Transverse colon (tissue), 1 donor: Measurements from ENCODE around the gene SLC23A1.

Source experiments
- EP300 ChIP-seq: sonication (generic); formaldehyde crosslinking; IDR thresholded peaks from one replicate; pipeline ENCODE4 v1.6.1; 2017; ENCODE audit warnings: antibody characterized with exemption, low read depth
- POLR2A ChIP-seq: fragments of 450-650 bp; IDR thresholded peaks from one replicate; pipeline ENCODE4 v1.6.1; 2016; ENCODE audit warnings: antibody characterized with exemption, mild to moderate bottlenecking, moderate library complexity

DNA sequence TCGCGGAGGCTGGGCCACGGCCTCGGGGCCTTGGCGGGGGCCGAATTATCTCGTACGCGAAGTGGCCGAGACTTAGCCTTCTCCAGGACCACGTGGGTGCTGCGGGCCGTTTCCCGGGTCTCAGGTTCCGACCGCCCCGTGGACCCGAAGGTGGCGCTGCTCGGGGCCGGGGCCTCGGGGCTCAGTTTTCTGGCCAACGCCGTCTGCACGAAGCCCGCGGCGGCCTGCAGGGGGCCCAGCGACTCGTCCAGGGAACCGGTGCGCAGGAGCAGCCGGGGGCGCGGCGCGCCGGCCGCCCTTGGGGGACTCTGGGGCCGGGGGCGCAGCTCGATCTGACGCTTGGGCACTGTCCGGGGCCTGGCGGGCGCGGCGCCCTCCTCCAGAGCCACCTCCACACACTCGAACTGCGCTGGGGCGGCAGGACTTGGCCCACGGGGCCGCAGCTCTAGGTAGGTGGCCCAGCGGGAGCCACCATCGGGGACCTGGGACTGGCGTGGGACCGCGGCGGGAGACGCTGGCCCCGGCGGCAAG lies 11.1 kb upstream of the SLC23A1 start:
- no peak for TF ChIP-seq EP300
- no peak for TF ChIP-seq POLR2A
